GM19467 (cell line): ENCODE results near the gene PKN1.

Experiments used
- ATAC-seq: cut with Tn5 transposase; IDR thresholded peaks from one replicate; pipeline ENCODE4 v1.9.1; 2021; ENCODE audit warnings: mild to moderate bottlenecking, moderate library complexity; ENCODE audit not compliant: unreplicated experiment

Gene PKN1

DNA sequence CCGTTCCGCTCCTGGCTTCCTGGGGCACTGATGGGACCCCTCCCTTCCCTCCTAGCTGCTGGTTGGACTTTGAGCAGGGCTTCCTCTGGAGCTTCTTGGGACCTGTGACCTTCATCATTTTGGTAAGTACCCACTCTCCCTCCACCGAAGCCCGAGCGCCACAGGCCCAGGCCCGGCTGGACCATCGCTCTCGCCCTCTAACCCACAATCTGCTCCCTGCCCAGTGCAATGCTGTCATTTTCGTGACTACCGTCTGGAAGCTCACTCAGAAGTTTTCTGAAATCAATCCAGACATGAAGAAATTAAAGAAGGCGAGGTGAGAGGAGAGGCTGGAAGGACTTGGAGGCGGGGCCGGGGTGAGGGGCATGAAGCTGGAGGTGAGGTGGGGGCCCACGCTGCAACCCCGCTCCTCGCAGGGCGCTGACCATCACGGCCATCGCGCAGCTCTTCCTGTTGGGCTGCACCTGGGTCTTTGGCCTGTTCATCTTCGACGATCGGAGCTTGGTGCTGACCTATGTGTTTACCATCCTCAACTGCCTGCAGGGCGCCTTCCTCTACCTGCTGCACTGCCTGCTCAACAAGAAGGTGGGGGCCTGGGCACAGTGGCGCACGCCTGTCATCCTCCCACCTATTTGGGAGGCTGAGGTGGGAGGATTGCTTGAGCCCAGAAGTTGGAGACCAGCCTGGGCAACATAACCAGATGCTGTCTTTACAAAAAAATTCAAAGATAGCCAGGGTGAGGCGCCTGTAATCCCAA lies 26.3 kb upstream of the PKN1 start:
- no peak for ATAC-seq

- ATAC-seq = no peak
Measured at GRCh38 chr19:14407605-14408484, 25.3 kb upstream of the PKN1 start.

GRCh38 chr19:14408491-14409145 lies 24.5 kb upstream of the PKN1 start:
- ATAC-seq = no peak

GRCh38 chr19:14409146-14410023 lies 23.7 kb upstream of the PKN1 start:
- ATAC-seq = no peak

DNA sequence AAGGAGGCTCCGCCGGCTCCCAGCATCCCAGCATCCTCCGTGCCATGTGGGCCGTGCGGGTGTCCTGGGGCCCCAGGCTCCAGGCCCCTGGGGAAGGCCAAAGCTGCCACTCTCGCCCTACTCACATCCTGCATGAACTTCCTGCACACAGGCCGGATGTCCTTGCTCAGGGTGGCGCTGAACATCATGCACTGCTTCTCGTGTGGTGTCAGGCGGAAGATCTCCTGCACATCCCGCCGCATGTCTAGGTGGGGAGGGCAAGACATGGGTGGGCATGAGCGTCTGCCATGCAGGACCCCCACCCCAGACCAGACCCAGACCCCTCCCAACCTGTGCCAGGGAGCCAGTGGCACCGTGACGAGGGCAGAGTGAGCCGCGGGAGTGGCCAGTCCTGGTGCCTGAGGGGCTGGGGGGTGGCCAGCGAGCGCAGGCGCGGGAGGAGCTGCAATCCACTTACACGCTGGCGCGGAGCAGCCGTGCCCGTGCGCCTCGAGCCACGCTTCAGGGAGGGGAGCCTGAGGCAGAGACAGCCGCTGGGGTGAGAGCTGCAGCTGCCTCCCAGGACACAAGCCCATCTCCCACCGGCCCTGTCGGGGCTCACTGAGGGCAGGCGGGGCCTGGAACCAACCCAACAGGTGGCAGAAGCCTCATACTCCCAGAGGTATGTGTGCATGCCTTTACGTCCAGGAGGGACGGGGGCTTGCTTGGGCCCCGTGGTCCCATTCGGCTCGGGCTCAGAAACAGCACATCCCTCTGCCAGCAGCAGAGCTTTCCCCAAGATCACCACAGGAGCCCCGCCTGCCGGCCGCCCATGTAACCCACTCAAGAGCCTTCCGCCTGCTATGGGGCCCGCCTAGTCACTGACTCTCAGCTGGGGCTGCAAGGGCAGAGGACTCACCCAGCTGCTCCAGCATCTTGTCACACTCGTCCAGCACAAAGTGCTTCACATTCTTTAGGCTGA lies 22.7 kb upstream of the PKN1 start:
- ATAC-seq = no peak

DNA sequence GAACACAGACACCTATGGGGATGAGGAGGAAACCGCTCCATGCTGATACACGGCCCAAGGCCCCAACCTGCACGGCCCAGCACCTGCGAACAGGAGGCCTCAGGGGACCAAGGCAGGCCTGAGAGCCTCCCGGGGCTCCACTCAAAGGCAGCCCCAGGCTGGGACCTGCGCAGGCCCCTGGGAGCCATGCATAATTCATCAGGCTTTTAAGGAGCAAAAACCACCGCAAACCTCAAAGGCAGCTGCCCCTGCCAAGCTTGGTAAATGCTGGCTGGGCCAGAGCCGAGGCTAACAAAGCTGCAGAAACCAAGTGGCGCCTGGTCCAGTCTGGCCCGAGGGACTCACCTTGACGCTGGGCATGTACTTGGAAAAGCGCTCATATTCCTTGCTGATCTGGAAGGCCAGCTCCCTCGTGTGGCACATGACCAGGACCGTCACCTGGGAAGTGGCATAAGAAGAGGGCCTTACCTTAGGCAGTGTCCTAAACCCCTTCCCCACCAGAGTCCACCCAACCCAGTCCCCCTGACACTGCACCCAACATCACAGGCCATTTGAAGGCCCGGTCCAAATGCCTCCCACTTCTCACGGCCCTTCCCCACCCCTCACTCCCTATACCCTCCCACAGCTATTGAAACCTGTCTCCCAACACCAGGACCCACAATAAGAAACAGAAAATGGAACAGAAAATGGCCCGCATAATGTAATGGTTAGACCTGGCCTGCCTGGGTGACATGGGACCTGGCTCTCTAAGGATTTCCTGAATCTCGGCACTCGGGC lies 21.8 kb upstream of the PKN1 start:
- ATAC-seq = no peak

- no peak for ATAC-seq
Measured at GRCh38 chr19:14411938-14412245, 21.2 kb upstream of the PKN1 start.

- no peak for ATAC-seq
Measured at GRCh38 chr19:14412324-14412995, 20.6 kb upstream of the PKN1 start.

DNA sequence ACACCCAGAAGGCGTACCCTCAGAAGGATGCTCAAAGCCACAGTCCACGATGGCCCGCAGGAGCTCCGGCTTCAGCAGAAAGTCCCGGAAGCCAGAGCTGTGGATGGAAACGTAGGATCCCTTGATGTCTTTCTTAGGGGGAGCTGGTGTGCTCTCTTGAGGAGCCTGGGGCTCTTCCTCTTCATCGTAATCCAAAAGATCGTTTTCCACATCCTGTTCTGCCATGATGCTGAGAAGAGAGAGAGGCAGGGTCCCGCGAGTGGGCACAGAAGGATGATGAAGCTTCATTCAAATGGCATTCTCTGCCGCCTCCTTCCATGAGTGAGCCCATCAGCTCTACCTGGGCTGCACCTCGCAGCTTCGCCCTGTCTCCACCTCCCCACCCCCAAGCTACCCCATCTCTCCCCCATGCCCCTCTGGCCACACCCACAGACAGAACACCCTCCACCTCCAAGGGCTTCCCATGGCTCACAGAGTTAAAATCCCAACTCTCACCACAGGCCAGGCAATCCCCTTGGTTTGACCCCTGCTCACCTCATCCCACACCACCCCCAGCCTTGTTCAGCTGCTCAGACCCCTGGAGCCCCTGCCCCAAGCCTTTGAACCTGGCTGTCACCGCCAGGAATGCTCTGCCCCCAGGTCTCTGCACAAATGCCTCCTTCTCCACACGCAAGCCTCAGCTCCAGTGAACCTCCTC lies 20.0 kb upstream of the PKN1 start:
- no peak for ATAC-seq

DNA sequence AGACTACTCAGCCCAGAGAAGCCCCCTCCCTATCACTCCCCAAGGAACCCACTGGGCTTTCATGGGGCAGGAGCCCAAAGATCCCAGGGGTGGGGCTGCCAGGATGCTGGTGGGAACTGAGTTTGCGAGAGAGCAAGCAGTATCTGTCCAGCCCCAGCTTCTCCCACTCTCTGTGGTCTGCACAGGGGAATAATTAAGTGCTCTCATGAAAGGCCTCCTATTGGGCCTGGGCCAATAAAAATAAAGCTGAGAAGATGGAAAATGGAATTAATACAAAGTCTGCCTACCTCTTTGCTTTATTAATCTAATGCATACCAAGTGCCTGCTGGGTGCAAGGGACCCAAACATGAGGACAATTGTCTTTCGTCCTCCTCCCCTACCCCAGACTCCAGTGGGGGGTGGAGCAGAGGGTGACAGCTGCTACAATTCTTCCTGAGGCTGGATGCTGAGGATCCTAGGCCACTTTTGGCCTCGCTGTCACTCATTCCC lies 19.4 kb upstream of the PKN1 start:
- no peak for ATAC-seq

- ATAC-seq = no peak
Measured at GRCh38 chr19:14414926-14415690, 18.0 kb upstream of the PKN1 start.

- ATAC-seq = no peak
Measured at GRCh38 chr19:14416817-14417231, 16.3 kb upstream of the PKN1 start.

- ATAC-seq = peak; percentile 32
Measured at GRCh38 chr19:14418856-14419105, 14.3 kb upstream of the PKN1 start.

DNA sequence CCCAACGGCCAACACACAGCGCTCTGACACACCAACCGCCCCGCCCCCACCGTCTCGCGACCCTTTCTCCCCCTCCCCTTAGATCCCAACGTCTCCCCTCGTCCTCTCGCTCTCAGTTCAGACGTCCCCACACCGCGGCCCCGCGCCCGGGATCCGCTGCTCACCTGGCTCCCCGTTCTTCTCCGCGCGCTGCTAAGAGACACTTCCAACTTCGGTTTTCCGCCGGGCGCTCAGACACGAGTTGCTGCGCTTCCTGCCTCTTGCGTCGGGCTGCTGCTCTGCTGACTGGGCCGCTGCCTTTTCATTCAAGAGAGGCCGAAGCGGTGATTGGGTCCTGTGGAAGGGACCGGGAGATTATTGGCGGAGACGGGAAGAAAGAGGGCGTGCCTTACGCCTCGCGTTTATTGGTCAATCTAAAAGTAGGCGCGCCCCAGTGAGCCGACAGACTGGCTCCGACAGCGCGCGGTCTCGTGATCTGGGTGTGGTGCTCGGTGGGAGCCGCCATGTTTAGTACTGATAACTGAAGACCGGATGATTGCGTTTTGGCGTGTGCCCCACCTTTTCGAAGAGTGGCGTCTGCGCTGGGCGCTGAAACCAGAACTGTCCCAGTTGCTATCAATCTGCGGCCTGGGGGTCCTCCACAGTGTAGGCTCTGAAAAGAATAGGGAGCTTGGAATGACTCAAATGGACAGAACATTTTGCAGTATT lies 13.8 kb upstream of the PKN1 start, which contains the start of gene DDX39A:
DDX39A (minus strand) TSS at position 236 of the 708 bp plus-strand sequence. CDS start 6,121 bp downstream, outside the sequence.
- peak; percentile 70 for ATAC-seq

DNA sequence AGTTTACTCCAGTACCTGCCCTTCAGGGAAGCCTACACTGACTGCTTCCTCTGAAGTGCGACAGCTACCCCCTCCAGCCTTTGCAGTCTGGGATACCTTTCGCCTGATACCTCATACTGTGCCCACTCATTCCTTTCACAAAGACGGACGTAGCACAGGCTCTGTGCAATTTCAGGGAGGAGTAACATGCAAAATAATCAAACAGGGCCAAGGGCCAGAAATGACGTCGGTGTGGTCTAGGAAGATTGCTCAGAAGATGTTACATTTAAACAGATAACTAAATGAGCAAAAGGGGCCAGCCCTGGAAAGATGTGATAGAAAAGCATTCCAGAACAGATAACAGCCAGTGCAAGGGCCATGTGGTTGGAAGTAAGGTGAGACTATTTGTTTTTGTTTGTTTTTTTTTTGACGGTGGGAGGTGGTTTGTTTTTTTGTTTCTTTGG lies 7.4 kb upstream of the PKN1 start:
- no peak for ATAC-seq

DNA sequence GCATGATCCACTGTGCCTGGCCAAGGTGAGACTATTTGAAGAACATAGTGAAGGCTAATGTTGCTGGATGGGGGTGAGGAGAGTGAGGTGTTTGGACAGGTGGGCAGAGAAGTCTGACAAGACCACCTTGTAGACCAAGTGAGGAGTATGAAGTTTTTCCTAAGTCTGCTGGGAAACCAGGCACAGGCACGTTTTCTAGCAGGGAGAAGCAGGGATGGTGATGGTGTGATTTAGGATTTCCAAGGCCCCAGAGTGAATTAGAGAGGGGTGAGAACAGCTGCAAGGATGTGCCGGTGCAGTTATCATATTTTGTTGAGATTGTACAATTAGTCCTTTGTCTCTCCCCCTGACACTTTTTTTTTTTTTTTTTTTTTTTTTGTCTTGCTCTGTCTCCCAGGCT lies 5.6 kb upstream of the PKN1 start:
- no peak for ATAC-seq
